Body of pancreas (tissue), 4 donors: ENCODE results near the gene ZBP1. TPM values are rescaled to one million over a fixed set of nuclear protein-coding genes. Genes with fewer than 3 reads are reported as not detected.

ENCODE experiments used
- ATAC-seq: fragments of 150-250 bp; one replicate; pipeline ENCODE4 v1.9.1; 2016
- DNase-seq, 4 donors: peaks; one replicate each; pipeline ENCODE4 v3.0.0-alpha.2; 2019
- H3K27ac ChIP-seq, 4 donors: fragments of 200-600 bp; sonication (generic); 1 replicate in 3 of 4; 2 replicates in 1 of 4; pipeline versions ENCODE4 v1.5.1 to v1.6.1; 2016 to 2019; ENCODE audit warnings: mild to moderate bottlenecking in 1 of 4, mixed read lengths in 1 of 4, moderate library complexity in 1 of 4
- H3K27me3 ChIP-seq, 2 donors: fragments of 200-600 bp; sonication (generic); one replicate each; pipeline ENCODE4 v1.6.0; 2016; ENCODE audit warnings: mild to moderate bottlenecking in 1 of 2
- H3K36me3 ChIP-seq, 2 donors: fragments of 200-600 bp; sonication (generic); replicated peaks in 1 of 2; 2 replicates each; pipeline ENCODE4 v1.5.1; 2016; ENCODE audit warnings: low read depth in 2 of 2; ENCODE audit not compliant: insufficient read depth in 1 of 2
- H3K4me1 ChIP-seq: fragments of 200-600 bp; sonication (generic); one replicate; pipeline ENCODE4 v1.6.0; 2016
- H3K4me3 ChIP-seq, 2 donors: fragments of 200-600 bp; sonication (generic); 1 replicate in 1 of 2; 2 replicates in 1 of 2; pipeline ENCODE4 v1.5.1; 2016 to 2019
- H3K9me3 ChIP-seq, 3 donors: fragments of 200-600 bp; sonication (generic); 1 replicate in 2 of 3; 2 replicates in 1 of 3; pipeline ENCODE4 v1.5.1; 2016
- POLR2A ChIP-seq, 3 donors: fragments of 450-650 bp; IDR thresholded peaks; one replicate each; pipeline ENCODE4 v1.6.1; 2016; ENCODE audit warnings: antibody characterized with exemption in 3 of 3, mild to moderate bottlenecking in 2 of 3
- WGBS, 2 donors: methylation state at CpG; one replicate each; pipeline ENCODE4 v1.1.5; 2017; 5-methylcytosine and 5-hydroxymethylcytosine counted together
- intact Hi-C: fragments of 100-400 bp; cut with DNase I; formaldehyde crosslinking; loops from one replicate; pipeline ENCODE4 v1.15.1; 2023
- total RNA-seq, 2 donors: library from RNA; depleted of rRNA; stranded (reverse); fragments of >200 nt; gene quantifications; one replicate each; pipeline ENCODE4 v1.1.0, GENCODE V29; 2016
- TF ChIP-seq, protein P1 (sequence below), 7 experiments: fragments of 450-650 bp in 4 of 7; fragments of 200-600 bp in 3 of 7; sonication (generic) in 3 of 7; IDR thresholded peaks; one replicate each; pipeline ENCODE4 v1.5.1; 2016 to 2019; ENCODE audit warnings: antibody characterized with exemption in 7 of 7

ZBP1 gene
- total RNA-seq, 2 donors from 2014 or later = 0.26 TPM; not detected in 1

- WGBS, 2 donors = 54 to 57% methylated on average over 8 of the region's 8 CpGs
- no peak for DNase-seq
These were observed 10.4 kb downstream of the ZBP1 start for GRCh38 chr20:57609842-57610167.

DNA sequence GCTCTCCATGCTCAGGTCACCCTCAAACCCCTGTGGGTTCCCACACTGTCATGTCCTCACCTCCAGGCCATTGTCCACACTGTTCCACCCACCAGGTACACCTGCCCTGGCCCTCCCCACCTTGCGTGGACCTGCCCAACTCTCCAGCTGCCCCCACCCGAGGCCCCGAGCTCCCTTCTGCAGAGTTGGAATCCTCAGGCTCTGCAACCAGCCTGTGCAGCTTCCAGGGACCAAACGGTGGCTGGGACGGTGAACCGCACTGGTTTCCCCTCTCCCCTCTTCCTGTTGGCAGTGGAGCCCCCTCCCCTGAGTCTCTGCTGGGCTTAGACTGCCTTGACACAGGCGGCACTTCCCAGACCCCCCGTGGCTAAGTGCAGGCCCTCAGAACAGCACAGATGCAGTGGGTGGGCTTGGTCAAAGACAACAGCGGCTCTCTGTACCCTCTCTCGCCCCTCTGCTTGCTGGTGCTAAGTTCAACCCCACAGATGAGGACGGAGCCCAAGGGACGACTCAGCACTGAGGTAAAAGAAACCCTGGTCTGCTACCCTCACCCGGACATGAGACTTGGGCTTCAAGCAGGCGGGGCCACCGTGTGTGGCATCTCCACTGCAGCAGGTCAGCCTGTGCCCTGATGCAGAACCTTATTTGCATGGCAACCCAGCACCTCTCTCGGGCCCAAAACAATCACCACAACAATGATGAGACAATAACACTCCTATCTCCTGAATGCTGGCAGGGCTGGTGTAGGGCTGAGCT lies 11.0 kb downstream of the ZBP1 start:
- TF ChIP-seq, protein P1, sequence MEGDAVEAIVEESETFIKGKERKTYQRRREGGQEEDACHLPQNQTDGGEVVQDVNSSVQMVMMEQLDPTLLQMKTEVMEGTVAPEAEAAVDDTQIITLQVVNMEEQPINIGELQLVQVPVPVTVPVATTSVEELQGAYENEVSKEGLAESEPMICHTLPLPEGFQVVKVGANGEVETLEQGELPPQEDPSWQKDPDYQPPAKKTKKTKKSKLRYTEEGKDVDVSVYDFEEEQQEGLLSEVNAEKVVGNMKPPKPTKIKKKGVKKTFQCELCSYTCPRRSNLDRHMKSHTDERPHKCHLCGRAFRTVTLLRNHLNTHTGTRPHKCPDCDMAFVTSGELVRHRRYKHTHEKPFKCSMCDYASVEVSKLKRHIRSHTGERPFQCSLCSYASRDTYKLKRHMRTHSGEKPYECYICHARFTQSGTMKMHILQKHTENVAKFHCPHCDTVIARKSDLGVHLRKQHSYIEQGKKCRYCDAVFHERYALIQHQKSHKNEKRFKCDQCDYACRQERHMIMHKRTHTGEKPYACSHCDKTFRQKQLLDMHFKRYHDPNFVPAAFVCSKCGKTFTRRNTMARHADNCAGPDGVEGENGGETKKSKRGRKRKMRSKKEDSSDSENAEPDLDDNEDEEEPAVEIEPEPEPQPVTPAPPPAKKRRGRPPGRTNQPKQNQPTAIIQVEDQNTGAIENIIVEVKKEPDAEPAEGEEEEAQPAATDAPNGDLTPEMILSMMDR (IDR thresholded peaks at IDR 0.05) = no peak
- no peak for TF ChIP-seq POLR2A (IDR thresholded peaks at IDR 0.05)
- Histone ChIP-seq H3K4me3 (no peak overlapping the region), H3K9me3 (no peaks in the 10 kb centered on the region), H3K36me3 (no peaks in the 10 kb centered on the region), H3K27ac (no peak overlapping the region), H3K27me3 (no peaks in the 10 kb centered on the region), H3K4me1 (no peaks in the 10 kb centered on the region)
- 49 to 53% methylated on average over 16 of the region's 16 CpGs for WGBS, 2 donors
- ATAC-seq = no peak
- intact Hi-C loops = no loop called here
- DNase-seq = no peak

More at GRCh38 chr20:57609842-57610167, 10.4 kb downstream of the ZBP1 start:
- no peaks in the 10 kb centered on the region for H3K27me3 ChIP-seq
- no peaks in the 10 kb centered on the region for H3K9me3 ChIP-seq
- no peak overlapping the region for H3K4me3 ChIP-seq
- intact Hi-C loops = no loop called here
- TF ChIP-seq POLR2A (IDR thresholded peaks at IDR 0.05) = no peak
- TF ChIP-seq, protein P1 (IDR thresholded peaks at IDR 0.05) = no peak
- no peak for ATAC-seq
- H3K27ac ChIP-seq = no peak overlapping the region
- H3K36me3 ChIP-seq = no peaks in the 10 kb centered on the region
- no peaks in the 10 kb centered on the region for H3K4me1 ChIP-seq

DNA sequence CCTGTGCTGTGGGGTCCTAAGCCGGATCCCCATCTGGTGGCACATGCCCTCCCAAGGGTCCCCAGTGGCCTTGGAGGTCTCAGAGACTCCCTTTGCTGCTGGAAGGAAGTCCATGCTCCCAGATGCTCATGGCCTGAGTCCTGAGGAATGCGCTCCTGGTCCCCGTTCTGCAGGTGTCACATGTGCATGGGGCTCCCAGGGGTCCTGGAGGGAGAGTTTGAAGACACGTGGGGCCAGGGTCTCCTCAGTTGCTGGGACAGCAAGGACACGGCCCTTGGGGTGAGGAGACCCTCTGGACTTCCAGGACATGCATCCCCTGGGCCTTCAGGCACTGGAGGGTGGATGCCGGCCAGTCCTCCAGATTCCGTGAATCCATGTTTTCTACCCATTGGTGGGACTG lies 11.7 kb downstream of the ZBP1 start:
- no peak for DNase-seq
- intact Hi-C loops = no loop called here

GRCh38 chr20:57605878-57606277 lies 14.3 kb downstream of the ZBP1 start:
- no peak for ATAC-seq
- no peak overlapping the region for H3K27ac ChIP-seq
- no peaks in the 10 kb centered on the region for H3K27me3 ChIP-seq
- intact Hi-C loops = no loop called here
- H3K9me3 ChIP-seq = no peaks in the 10 kb centered on the region
- H3K36me3 ChIP-seq = no peaks in the 10 kb centered on the region
- H3K4me1 ChIP-seq = no peaks in the 10 kb centered on the region
- TF ChIP-seq POLR2A (IDR thresholded peaks at IDR 0.05) = no peak
- TF ChIP-seq, protein P1 (IDR thresholded peaks at IDR 0.05) = no peak
- no peak overlapping the region for H3K4me3 ChIP-seq
- WGBS, 2 donors = 41 to 43% methylated on average over 5 of the region's 5 CpGs
- no peak for DNase-seq

More for the DNA sequence above, 11.7 kb downstream of the ZBP1 start:
- no peak for TF ChIP-seq POLR2A (IDR thresholded peaks at IDR 0.05)
- TF ChIP-seq, protein P1 (IDR thresholded peaks at IDR 0.05) = no peak
- WGBS, 2 donors = 64 to 91% methylated on average over 3 to 7 of the region's 7 CpGs
- ATAC-seq = no peak
- H3K27ac ChIP-seq = no peak overlapping the region
- no peaks in the 10 kb centered on the region for H3K4me1 ChIP-seq
- H3K27me3 ChIP-seq = no peaks in the 10 kb centered on the region
- no peaks in the 10 kb centered on the region for H3K9me3 ChIP-seq
- no peak overlapping the region for H3K4me3 ChIP-seq
- H3K36me3 ChIP-seq = no peaks in the 10 kb centered on the region

- intact Hi-C loops = no loop called here
- no peak overlapping the region for H3K4me3 ChIP-seq
- H3K27ac ChIP-seq = no peak overlapping the region
- DNase-seq (no peak), ATAC-seq (no peak)
- TF ChIP-seq POLR2A (IDR thresholded peaks at IDR 0.05) = no peak
- TF ChIP-seq, protein P1 (IDR thresholded peaks at IDR 0.05) = no peak
- no peaks in the 10 kb centered on the region for H3K27me3 ChIP-seq
- no peaks in the 10 kb centered on the region for H3K4me1 ChIP-seq
- H3K36me3 ChIP-seq = no peaks in the 10 kb centered on the region
- 48 to 55% methylated on average over 5 of the region's 5 CpGs for WGBS, 2 donors
- no peaks in the 10 kb centered on the region for H3K9me3 ChIP-seq
These were observed 15.2 kb downstream of the ZBP1 start for GRCh38 chr20:57605045-57605444.
